GM19438 (cell line): ENCODE measurements around the gene ABCA10.
"Not testable (repeated sequence)": the region's sequence is repeated elsewhere in the genome, so short reads cannot be mapped to it uniquely, and the experiment has no call there.

ENCODE experiments used
- ATAC-seq: cut with Tn5 transposase; IDR thresholded peaks from one replicate; pipeline ENCODE4 v1.9.1; 2021; ENCODE audit warnings: low read depth; ENCODE audit not compliant: unreplicated experiment

ABCA10 gene

DNA sequence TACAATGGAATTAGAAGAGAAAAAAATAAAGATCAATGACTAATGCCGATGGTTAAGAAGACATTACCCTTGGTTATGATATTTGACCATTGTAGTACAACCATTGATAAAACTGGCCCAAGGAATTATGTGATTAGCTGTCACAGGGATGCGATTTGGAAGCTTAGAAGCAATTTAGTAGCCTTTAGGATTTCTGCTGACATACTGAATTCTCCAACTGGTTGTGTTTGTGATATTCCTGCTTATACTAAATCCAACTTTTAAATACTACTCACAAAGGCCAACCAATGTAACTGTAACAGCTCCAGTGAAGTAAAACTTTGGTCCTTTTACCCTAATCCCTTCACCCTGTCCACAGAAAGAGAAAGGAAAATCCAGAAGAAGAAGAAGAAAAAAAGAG, 55.5 kb downstream of the ABCA10 start:
- ATAC-seq, result no peak

- no peak for ATAC-seq
Observed at GRCh38 chr17:69170377-69170776, 58.2 kb downstream of the ABCA10 start.

DNA sequence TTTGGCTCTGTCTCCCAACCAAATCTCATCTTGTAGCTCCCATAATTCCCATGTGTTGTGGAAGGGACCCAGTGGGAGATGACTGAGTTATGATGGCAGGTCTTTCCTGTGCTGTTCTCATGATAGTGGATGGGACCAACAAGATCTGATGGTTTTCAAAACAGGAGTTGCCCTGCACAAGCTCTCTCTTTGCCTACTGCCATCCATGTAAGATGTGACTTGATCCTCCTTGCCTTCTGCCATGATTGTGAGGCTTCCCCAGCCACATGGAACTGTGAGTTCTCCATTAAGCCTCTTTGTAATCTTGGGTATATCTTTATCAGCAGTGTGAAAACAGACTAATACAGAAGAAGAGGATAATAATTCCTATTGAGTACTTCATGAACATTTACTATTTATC, 60.0 kb downstream of the ABCA10 start:
- ATAC-seq, result not testable (repeated sequence)

- no peak for ATAC-seq
Observed at GRCh38 chr17:69166957-69167356, 61.7 kb downstream of the ABCA10 start.

DNA sequence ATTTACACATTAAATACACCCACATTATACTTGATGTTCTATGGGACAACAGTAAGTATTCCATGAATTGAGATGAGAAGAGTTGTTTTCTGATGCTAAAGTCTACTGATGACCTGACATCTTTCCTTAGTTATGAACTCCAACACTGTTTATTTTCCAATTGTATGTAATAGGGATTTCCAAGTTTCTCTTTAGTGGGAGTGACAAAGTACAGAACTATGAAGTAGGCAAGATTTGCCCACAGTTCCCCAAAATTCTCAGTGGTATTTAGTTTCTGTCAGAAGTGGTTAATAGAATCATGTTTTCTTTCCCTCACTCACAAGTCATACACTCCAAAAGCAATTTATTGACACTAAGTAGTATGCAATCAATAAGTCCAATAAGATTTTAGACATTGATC, 64.4 kb downstream of the ABCA10 start:
- ATAC-seq, result no peak

DNA sequence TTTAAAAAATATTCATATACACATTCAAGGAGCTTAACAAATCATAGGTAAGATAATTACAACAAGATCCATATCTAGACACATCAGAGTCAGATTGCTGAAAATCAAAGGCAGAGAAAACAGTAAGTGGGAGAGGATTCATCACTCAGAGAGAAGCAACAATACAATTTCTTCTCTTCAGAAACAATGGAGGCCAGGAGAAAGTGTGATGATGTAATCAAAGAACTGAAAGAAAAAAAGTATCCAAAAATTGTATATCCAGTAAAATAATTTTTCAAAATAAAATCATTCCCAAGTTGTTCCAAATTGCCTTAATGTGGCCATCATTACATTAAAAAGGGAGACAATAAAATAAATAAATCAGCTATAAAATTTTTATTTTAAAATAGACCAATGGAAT, 69.2 kb downstream of the ABCA10 start:
- ATAC-seq, result no peak

DNA sequence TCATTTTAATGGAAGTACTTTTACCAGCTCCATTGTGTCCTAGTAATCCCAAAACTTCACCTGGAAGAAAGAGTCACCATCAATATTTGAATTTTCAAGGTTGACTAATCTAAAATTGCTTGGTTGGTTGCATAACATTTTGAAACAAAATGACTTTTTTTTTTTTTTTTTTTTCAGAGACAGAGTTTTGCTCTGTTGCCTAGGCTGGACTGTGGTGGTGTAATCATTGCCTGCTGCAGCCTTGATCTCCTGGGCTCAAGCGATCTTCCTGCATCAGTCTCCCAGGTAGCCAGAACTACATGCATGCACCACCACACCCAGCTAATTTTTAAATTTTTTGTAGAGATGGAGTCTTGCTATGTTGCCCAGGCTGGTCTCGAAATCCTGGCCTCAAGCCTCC, 74.4 kb downstream of the ABCA10 start:
- ATAC-seq, result no peak

DNA sequence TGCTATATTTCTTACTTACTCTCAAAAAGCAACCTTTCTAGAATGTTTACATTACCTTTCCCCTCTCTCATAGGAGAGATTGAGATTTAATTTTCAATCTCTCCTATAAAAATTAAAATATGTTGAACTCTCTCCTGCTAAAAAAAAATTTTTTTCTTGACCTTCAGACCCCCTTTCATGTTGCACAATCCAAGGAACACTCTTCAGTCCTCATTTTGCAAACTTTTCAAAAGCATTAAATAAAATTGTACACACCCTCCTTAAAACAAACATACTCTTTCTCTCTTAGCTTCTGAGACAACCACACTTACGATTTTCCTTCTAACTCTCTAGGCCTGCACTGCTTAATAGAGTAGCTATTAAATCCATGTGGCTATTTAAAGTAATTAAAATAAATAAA, 78.3 kb downstream of the ABCA10 start:
- ATAC-seq, result no peak

- ATAC-seq, result no peak
Observed at GRCh38 chr17:69147460-69147859, 81.2 kb downstream of the ABCA10 start.

DNA sequence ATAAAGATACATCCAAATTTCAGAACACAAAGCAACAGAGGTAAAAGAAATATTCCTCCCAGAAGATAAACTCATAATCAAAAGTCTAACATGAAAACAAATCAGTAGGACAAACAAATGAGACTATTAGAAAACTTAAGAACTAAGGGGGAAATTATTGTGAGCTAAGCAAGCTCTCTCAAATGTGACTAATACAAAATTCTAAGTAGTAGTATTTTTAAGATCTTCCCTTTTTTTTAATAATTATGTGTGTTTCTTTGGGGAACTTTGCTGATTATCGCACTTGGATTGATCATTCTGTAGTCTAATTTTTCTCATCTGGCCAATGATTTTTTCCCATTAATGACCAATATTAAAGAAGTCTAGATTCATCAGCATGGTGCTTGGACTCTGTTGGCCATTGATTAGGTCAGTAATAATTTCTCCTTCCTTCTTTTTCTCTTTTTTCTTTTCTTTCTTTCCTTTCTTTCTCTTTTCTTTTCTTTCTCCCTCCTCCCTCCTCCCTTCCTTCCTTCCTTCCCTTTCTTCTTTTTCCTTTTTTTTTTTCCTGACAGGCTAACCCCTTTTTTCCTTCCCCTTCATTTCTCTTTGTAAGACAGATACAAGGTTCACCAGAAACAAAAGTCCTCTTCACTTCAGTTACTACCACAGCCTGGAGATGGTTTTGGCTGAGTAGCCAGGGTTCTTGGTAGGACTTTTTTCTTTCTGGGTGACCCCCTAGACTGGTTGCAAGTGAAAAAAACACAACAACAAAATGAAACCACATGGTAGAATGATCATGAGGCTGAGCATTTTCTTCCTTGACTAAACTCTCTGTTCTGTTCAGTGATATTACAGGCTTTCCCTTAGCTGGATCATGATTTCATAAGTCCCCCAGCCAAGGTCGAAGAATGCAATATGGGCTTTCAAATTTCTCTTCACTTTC, 84.0 kb downstream of the ABCA10 start:
- no peak for ATAC-seq

GRCh38 chr17:69143683-69144231, 84.9 kb downstream of the ABCA10 start:
- no peak for ATAC-seq

- ATAC-seq, result no peak
Observed at GRCh38 chr17:69143151-69143550, 85.5 kb downstream of the ABCA10 start.

GRCh38 chr17:69142175-69142802, 86.3 kb downstream of the ABCA10 start:
- ATAC-seq, result no peak

- no peak for ATAC-seq
Observed at GRCh38 chr17:69141431-69142174, 87.0 kb downstream of the ABCA10 start, which contains the start of gene ABCA6. ABCA6 (minus strand) TSS chr17:69141895; CDS start chr17:69140703, 1,192 bp downstream.

GRCh38 chr17:69134112-69134511, 94.5 kb downstream of the ABCA10 start:
- ATAC-seq, result no peak

DNA sequence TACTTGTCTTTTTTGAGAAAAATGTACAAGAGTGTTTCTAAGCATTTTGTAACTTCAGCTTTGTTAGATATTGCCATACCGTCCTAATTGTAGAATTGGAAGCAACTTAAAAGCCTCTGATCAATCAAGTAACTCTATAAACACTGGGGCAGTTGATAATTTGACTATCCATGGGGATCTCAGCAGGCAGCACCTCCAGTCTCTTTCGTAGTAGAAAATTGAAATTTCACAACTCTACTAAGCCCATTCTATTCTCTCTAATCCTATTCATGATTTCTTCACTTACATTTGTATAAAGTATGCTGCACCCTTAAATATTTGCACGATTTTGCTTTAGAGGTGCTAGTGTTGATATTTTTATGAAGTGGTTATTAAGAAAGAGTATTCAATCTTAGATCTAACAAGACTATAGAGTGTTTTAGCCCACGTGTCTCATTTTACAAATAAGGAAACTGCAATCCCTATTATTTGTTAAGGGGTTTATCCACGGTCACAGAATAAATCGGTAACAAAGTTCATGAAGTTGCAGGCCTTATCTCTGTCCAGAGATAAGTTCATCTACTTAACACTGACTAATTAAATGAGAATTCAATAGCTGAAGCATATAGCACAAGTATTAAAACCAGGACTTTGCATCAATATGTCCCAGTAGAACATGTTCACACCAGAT, 97.9 kb downstream of the ABCA10 start:
- ATAC-seq, result no peak

DNA sequence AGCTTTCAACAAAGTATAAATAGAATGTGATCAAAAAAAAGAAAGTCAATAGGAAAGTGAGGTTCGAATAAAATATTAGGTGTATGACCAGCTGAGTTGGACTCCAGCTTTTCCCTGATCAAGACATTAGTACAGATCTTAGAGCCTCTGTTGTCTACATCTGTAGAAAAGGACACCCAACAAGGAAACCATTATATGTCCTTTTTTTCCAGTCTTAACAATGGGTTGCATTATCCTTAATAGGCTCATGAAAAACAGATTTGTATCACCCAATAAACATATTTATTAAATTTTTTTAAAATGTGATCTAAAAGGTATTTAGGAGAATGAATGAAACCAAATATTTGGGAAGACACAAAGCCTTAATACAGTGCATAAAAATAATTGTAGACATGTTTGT, 105.0 kb downstream of the ABCA10 start:
- no peak for ATAC-seq

DNA sequence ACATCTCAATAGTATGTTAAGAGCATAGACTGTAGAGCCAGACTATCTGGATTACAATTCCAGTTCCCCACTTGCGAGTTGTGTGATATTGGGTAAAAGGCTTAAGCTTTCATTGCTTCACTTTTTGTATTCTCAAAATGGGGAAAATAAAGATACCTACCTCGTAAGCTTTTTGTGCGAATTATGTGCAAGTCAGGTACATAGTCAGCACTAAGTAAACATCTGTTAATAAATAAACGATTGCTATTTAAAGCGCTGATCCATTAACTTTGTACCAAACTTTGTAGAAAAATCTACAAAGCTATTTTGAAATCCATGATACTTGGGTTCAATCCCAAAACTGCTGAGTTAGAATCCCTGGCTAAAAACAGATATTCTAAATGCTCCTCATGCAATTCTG, 106.6 kb downstream of the ABCA10 start:
- ATAC-seq, result no peak

- no peak for ATAC-seq
Observed at GRCh38 chr17:69117855-69118784, 110.5 kb downstream of the ABCA10 start.
